Thyroid gland (tissue), 4 donors: ENCODE results near the gene ABCG8. TPM values are rescaled to one million over a fixed set of nuclear protein-coding genes. Genes with fewer than 3 reads are reported as not detected.

Experiments
- DNase-seq, 2 donors: peaks; one replicate each; pipeline ENCODE4 v3.0.0-alpha.2; 2019
- H3K27ac ChIP-seq, 3 donors: fragments of 200-600 bp; sonication (generic); 1 replicate in 2 of 3; 2 replicates in 1 of 3; pipeline ENCODE4 v1.5.1; 2016 to 2019; ENCODE audit warnings: mild to moderate bottlenecking in 1 of 3, moderate library complexity in 1 of 3
- H3K27me3 ChIP-seq: fragments of 200-600 bp; sonication (generic); one replicate; pipeline ENCODE4 v1.5.1; 2019
- H3K36me3 ChIP-seq, 2 donors: fragments of 200-600 bp; sonication (generic); one replicate each; pipeline ENCODE4 v1.5.1; 2016 to 2019
- H3K4me1 ChIP-seq, 2 donors: fragments of 200-600 bp; sonication (generic); one replicate each; pipeline ENCODE4 v1.5.1; 2017 to 2019
- H3K4me3 ChIP-seq, 3 donors: fragments of 200-600 bp; sonication (generic); replicated peaks in 1 of 3; 1 replicate in 2 of 3; 2 replicates in 1 of 3; pipeline ENCODE4 v1.5.1; 2016; ENCODE audit warnings: mild to moderate bottlenecking in 1 of 3
- H3K9me3 ChIP-seq: fragments of 200-600 bp; sonication (generic); one replicate; pipeline ENCODE4 v1.5.1; 2017
- CTCF ChIP-seq, 6 experiments: fragments of 200-600 bp in 3 of 6; fragments of 450-650 bp in 3 of 6; sonication (generic) in 3 of 6; IDR thresholded peaks; one replicate each; pipeline ENCODE4 v1.5.1; 2016 to 2019; ENCODE audit warnings: antibody characterized with exemption in 6 of 6, mild to moderate bottlenecking in 2 of 6, inconsistent platforms in 1 of 6, moderate library complexity in 1 of 6
- POLR2A ChIP-seq, 2 donors: fragments of 450-650 bp; IDR thresholded peaks; one replicate each; pipeline ENCODE4 v1.6.1; 2017; ENCODE audit warnings: antibody characterized with exemption in 2 of 2, mild to moderate bottlenecking in 2 of 2, moderate library complexity in 1 of 2
- WGBS, 2 donors: methylation state at CpG; one replicate each; pipeline ENCODE4 v1.1.5; 2017; 5-methylcytosine and 5-hydroxymethylcytosine counted together
- intact Hi-C: fragments of 100-400 bp; cut with DNase I; formaldehyde crosslinking; loops from one replicate; pipeline ENCODE4 v1.15.1; 2023
- total RNA-seq, 4 donors: library from RNA; depleted of rRNA; stranded (reverse); fragments of >200 nt; gene quantifications; one replicate each; pipeline ENCODE4 v1.2.3, GENCODE V29; 2016

Gene ABCG8
- total RNA-seq, 4 donors from 2014 or later, result not detected

GRCh38 chr2:43884689-43885088 is 45.9 kb downstream of the ABCG8 start:
- intact Hi-C loops, result no loop called here
- peaks cover 12 to 13% of the 10 kb centered on the region in 2 donors for H3K36me3 ChIP-seq
- peaks cover 0 to 4% of the 10 kb centered on the region in 2 donors for H3K4me1 ChIP-seq
- 92 to 94% methylated on average over 5 of the region's 5 CpGs for WGBS, 2 donors
- no peak overlapping the region for H3K4me3 ChIP-seq
- H3K9me3 ChIP-seq, result no peaks in the 10 kb centered on the region
- TF ChIP-seq POLR2A (IDR thresholded peaks at IDR 0.05) (no peak), CTCF (IDR thresholded peaks at IDR 0.05) (no peak)
- H3K27ac ChIP-seq, result no peak overlapping the region
- no peak for DNase-seq
- no peaks in the 10 kb centered on the region for H3K27me3 ChIP-seq

- intact Hi-C loops, result no loop called here
- peaks cover 16 to 17% of the 10 kb centered on the region in 2 donors for H3K36me3 ChIP-seq
- H3K27me3 ChIP-seq, result no peaks in the 10 kb centered on the region
- 87 to 88% methylated on average over 7 of the region's 7 CpGs for WGBS, 2 donors
- H3K27ac ChIP-seq, result no peak overlapping the region
- H3K4me3 ChIP-seq, result no peak overlapping the region
- H3K9me3 ChIP-seq, result no peaks in the 10 kb centered on the region
- TF ChIP-seq POLR2A (IDR thresholded peaks at IDR 0.05) (no peak), CTCF (IDR thresholded peaks at IDR 0.05) (no peak)
- H3K4me1 ChIP-seq, result peaks cover 0 to 4% of the 10 kb centered on the region in 2 donors
- no peak for DNase-seq
Observed at GRCh38 chr2:43885132-43885632, 46.4 kb downstream of the ABCG8 start.

GRCh38 chr2:43887176-43887575 is 48.4 kb downstream of the ABCG8 start:
- no peak for TF ChIP-seq CTCF (IDR thresholded peaks at IDR 0.05)
- no peak for TF ChIP-seq POLR2A (IDR thresholded peaks at IDR 0.05)
- no peak for DNase-seq
- H3K27ac ChIP-seq, result no peak overlapping the region
- H3K9me3 ChIP-seq, result no peaks in the 10 kb centered on the region
- intact Hi-C loops, result no loop called here
- peaks cover 19 to 26% of the 10 kb centered on the region in 2 donors for H3K36me3 ChIP-seq
- H3K4me3 ChIP-seq, result no peak overlapping the region
- no peaks in the 10 kb centered on the region for H3K4me1 ChIP-seq
- no peaks in the 10 kb centered on the region for H3K27me3 ChIP-seq
- WGBS, 2 donors, result 93 to 96% methylated on average over 7 of the region's 7 CpGs

GRCh38 chr2:43889416-43889815 is 50.6 kb downstream of the ABCG8 start:
- intact Hi-C loops, result no loop called here
- no peak for TF ChIP-seq CTCF (IDR thresholded peaks at IDR 0.05)
- TF ChIP-seq POLR2A (IDR thresholded peaks at IDR 0.05), result no peak
- Histone ChIP-seq H3K27ac (no peak overlapping the region), H3K27me3 (no peaks in the 10 kb centered on the region), H3K36me3 (peaks cover 19 to 30% of the 10 kb centered on the region in 2 donors), H3K4me1 (no peaks in the 10 kb centered on the region), H3K9me3 (no peaks in the 10 kb centered on the region), H3K4me3 (no peak overlapping the region)
- DNase-seq, result no peak
- 94 to 97% methylated on average over 4 of the region's 4 CpGs for WGBS, 2 donors

GRCh38 chr2:43890855-43891254 is 52.1 kb downstream of the ABCG8 start:
- DNase-seq, result no peak
- H3K36me3 ChIP-seq, result peaks cover 25 to 30% of the 10 kb centered on the region in 2 donors
- H3K27ac ChIP-seq, result no peak overlapping the region
- intact Hi-C loops, result no loop called here
- WGBS, 2 donors, result 89 to 95% methylated on average over 4 of the region's 4 CpGs
- no peak overlapping the region for H3K4me3 ChIP-seq
- H3K27me3 ChIP-seq, result no peaks in the 10 kb centered on the region
- no peaks in the 10 kb centered on the region for H3K9me3 ChIP-seq
- H3K4me1 ChIP-seq, result no peaks in the 10 kb centered on the region
- TF ChIP-seq CTCF (IDR thresholded peaks at IDR 0.05) (no peak), POLR2A (IDR thresholded peaks at IDR 0.05) (no peak)
